Right kidney (tissue), 1 donor: ENCODE data around the gene OLFML3.
"Not testable (repeated sequence)": the region's sequence is repeated elsewhere in the genome, so short reads cannot be mapped to it uniquely, and the experiment has no call there.

Experiments
- DNase-seq: peaks from one replicate; pipeline ENCODE4 v3.0.0-alpha.2; 2016

Gene OLFML3

GRCh38 chr1:113990530-113990929 lies 11.3 kb downstream of the OLFML3 start:
- no peak for DNase-seq

GRCh38 chr1:113990961-113991360 lies 11.7 kb downstream of the OLFML3 start:
- no peak for DNase-seq

DNA sequence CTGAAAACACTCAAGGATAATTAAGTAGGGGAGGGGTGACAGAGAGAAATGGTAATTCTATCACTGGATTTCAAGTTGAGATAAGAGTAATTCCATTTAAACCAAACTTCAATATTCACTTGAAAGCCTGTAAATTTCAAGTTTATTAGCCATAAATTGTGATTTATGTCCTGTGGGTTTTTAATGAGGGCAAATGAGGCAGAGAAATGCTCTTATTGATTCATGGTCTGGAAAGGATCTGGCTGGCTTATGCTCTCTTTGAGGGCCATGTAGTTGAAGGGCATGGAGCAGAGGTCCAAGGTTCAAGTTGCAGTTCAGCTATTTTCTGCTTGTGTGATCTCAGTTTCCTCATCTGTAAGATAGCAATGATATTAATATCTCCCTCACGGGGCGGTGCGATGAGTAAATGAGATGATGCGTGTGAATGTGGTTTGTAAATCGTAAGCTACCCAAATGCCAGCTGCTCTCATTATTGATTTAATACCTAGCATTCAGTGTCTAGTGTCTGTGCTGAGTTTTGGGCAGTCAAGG lies 12.3 kb downstream of the OLFML3 start:
- DNase-seq, result no peak

DNA sequence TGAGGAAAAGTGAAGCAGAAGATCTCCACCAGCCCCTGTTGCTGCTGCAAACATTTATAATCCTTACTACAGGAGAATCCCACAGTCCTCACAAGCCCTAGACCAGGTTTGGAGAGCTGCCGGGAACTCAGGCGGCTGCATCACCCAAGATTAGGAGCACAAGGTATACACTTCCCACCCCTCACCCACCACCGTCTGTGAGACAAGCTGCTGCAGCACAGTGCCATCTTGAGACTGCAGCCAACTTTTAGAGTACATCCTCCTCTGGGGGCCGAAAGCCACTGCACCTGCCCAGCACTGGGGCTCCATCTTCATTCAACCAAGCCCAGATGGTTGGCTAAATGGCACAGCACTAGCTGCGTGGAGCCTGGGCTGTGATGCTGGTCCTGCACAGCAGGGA lies 13.8 kb downstream of the OLFML3 start:
- no peak for DNase-seq

DNA sequence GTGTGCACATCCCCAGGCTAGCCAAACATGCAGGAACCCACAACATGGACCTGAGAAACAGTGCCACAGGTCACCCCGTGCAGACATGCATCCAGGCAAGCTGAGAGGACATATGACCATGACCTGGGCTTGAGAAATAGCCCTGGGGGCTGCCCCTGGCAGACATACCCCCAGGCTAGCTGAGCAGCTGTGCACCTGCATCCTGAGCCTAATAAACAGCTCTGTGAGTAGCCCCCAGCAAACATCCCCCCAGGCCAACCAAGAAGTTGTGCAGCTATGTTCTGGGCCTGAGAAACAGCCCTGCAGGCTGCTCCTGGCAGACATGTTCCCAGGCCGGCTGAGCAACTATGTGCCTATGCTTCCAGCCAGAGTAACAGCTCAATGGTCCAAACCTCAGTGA lies 14.5 kb downstream of the OLFML3 start:
- no peak for DNase-seq

DNA sequence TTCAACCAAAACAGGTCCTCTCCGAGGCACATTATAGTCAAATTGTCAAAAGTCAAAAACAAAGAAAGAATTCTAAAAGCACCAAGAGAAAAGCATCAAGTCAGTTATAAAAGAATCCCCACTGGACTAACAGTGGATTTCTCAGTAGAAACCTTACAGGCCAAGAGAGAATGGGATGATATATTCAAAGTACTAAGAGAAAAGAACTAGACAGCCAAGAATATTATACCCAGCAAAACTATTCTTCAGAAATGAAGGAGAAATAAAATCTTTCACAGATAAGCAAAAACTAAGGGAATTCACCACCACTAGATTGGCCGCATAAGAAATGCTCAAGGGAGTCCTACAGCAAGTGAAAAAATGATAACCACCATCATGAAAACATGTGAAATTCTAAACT lies 16.1 kb downstream of the OLFML3 start:
- DNase-seq, result no peak

- DNase-seq, result no peak
Measured at GRCh38 chr1:113998361-113998760, 19.1 kb downstream of the OLFML3 start.

DNA sequence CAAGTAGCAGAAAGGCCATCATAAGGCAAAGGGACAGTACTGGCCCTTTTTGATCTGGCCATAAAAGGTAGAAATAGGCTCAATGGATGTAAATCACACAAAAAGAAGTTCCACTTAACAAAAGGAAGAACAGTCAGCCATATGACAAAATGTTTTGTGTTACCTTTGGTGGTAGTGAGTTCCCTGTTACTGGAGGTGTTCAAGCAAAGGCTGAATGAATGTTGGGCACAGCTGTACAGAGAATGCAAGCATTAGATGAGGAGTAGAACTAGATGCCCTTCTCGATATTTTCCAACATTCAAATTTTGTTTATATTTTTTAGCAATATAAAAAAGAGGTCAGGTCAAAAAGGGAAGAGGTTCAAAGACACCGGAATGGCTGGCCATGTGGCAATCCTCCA lies 20.0 kb downstream of the OLFML3 start:
- DNase-seq, result no peak

DNA sequence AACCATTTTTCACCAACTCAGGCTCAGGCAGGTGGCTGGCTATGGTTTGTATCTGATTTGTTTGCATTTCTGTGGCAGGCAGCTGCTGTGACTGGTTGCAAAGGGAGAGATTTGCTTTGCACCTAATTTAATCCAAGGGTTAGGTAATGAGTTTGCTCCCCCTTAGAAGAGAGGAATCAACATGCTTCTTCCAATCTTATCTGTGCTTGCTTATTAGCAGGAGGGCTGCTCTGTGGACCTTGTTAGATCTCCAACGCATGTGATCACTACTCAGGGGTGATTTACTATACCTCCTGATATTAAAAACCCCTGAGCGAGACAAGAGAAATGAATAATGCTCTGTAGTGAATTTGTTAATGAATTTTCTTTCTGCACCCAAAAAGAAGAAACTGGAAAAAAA lies 20.5 kb downstream of the OLFML3 start:
- DNase-seq, result no peak

- DNase-seq, result no peak
Measured at GRCh38 chr1:114000406-114000805, 21.1 kb downstream of the OLFML3 start.

DNA sequence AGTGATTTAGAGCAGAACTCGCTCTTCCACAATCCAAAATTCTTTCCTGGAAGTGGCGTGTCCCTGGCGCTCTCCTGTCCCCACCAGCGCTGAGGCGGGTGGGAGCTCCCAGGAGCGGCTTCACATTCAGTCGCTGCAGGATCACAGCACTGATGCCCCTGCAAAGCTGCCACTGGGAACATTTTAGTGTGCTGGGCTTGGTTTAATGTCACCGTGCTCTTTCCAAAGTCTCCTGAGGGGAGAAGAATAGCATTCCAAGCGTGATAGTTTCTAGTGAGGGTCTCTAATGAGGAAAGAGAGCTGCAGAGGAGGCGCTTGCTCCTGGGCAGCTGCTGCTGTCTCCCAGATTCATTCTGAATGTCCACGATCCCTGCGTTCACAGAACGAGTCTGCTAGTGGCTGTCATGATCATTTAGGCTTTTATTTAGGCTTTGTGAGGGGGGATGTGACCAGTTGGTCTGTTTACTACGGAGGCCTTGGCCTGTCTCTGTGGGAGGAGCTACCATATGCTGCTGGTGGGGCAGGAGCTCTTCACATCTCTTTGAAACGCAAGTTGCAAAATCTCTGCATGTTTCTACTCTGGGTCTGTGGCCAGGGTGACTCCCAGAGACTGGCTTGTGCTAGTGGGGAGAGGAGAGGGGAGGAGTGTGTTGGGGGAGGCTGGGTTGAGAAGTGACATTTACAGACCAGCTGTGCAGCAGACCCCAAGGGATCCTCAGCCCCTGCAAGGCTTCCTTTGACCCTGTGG lies 23.4 kb downstream of the OLFML3 start:
- peak; percentile 44 for DNase-seq

DNA sequence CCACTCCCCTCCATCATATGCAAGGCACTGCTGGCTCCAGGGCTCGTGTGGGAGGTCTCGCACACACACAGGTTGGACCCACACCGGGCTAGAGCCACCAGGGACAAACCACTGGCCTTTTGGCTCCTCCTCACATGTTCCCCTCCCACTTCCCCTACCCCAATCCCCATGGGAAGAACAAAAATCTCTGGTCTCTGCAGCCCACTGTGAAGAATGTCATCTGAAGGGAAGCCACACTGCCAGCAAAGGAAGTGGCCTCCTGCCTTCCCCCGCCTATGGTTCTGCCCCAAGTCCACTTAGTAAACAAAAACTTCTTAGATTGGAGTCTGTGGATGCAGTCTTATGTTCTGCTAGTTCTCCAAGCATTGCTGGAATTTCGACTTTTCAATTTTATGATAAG lies 24.2 kb downstream of the OLFML3 start:
- DNase-seq, result no peak

DNA sequence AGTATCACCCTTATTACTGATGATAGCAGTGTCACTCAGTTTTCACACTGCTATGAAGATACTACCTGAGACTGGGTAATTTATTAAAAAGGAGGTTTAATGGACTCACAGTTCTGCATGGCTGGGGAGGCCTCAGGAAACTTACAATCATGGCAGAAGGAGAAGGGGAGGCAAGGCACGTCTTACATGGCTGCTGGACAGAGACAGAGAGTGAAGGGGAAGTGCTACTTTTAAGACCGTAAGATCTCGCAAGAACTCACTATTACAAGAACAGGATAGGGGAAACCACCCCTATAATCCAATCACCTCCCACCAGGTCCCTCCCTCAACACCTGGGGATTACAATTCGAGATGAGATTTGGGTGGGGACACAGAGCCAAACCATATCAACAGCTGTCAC lies 27.6 kb downstream of the OLFML3 start:
- not testable (repeated sequence) for DNase-seq

DNA sequence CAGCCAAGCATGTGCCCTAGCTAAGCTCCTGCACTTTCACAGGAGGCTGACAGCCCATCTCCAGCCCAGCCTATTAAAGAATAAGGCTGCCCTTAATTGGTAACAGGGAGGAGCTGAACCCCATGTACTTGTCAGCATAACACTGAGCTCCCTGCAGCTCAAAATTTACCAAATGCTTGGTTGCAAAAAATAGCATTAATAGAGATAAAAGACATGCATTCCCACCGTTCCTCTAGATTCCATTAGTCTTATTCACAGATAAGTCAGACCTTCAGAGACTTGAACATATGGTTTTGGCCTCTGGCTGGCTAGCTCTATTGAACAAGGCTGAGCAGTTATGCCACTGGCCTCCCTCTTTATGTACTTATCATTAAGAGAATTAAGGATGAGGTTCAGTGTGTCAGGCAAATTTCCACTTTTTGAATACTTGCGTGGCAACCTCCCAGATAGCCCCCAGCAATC lies 29.2 kb downstream of the OLFML3 start:
- no peak for DNase-seq

DNA sequence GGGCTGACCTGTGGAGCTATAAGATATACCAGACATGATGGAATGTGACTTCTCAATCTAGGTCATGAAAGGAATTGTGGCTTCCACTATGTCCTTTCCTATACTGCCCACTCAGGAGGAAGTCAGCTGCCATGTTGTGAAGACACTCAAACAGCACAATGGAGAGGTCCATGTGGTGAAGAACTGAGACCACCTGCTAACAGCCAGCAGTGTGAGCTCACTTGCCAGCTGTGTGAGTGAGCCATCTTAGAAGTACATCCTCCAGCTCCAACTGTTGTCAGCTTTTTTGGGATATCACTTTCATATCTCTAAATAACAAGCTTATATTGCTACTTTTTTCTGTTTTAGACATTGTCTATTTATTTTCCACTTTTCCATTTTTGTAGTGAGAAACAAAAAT lies 29.7 kb downstream of the OLFML3 start:
- DNase-seq, result no peak

- no peak for DNase-seq
Measured at GRCh38 chr1:114009393-114009792, 30.1 kb downstream of the OLFML3 start.

DNA sequence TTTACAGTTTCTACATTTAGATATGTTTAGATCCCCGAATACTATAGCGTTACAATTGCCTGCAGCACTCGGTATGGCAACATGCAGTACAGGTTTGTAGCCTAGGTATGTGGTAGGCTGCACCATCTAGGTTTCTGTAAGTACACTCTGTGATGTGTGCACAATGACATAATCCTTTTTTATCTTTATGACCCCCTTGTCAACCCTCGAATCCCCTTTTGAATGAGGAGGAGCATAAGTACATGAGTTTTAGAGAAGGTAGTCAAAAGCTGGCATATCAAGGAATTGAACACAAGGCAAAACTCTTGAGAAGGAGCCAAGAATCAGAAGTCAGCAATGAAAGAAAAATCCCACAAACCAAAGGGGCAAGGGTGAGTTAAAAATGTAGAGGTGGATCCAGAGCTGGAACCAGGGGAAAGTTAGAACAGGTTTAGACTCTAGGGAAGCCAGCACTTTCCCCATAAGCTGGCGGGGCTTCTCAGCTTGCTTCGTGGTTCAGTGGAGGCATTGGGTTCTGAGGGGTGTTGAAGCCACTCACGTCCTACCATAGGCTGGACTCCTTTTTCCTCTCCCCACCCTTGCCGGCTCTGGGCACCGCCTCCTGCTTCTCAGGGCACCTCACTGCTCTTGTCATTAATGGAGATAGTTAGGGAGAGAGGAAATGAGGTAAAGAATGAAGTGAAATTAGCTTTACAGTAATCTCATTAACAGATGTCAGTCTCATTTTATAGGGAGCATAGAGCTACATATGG lies 31.3 kb downstream of the OLFML3 start:
- DNase-seq, result no peak

GRCh38 chr1:114011796-114012195 lies 32.5 kb downstream of the OLFML3 start:
- no peak for DNase-seq

DNA sequence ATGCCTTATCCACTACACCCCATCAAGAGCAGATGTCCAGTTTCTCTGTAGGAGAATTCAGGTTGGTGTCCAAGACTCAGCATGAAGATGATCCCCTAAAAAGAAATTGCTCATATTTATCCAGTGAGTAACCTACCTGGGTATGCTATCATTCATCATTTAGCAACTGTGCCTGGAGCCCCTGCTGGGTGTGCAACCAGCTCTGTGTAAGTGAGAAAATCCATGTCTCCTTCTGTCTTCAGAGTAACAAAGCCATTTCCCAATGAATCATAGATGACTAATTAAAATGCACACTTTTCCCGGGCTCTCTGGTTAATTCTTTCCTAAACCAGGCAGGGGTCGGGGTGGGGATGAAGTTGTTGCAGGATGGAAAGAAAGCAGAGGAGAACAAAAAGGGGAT lies 35.8 kb downstream of the OLFML3 start:
- no peak for DNase-seq

DNA sequence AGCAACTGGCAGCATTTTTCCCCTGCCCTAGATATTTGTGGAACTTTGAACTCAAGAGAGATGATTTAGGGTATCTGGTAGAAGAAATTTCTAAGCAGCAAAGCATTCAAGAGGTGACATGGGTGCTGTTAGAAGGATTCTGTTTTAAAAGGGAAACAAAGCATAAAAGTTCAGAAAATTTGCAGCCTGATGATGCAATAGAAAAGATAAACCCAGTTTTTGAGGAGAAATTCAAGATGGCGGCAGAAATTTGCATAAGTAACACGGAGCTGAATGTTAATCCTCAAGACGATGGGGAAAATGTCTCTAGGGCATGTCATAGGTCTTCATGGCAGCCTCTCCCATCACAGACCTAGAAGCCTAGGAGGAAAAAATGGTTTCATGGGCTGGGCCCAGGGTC lies 40.5 kb downstream of the OLFML3 start:
- not testable (repeated sequence) for DNase-seq

- peak; percentile 24 for DNase-seq
Measured at GRCh38 chr1:114021665-114022099, 42.4 kb downstream of the OLFML3 start.

GRCh38 chr1:114022877-114023276 lies 43.6 kb downstream of the OLFML3 start:
- no peak for DNase-seq

GRCh38 chr1:114023377-114023776 lies 44.1 kb downstream of the OLFML3 start:
- no peak for DNase-seq

DNA sequence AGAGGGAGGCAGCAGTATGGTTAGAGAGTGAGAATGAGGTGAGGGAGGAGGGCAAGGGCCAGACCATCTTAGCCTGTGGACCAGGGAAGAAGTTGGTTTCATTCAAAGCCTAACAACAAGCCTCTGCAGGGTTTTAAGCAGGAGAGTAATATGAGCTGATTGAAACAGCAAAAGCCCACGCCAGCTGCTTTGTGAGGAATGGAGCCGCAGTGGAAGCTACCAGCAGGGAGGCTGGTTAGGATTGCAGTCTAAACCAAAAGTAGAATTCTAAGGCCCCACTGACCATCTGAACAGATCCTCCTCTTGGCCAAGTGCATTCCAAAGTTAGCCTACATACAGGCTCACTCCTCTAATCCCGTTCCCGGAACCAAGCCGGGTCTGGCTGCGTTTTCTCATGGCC lies 44.8 kb downstream of the OLFML3 start:
- no peak for DNase-seq
